HG03378 (cell line): ENCODE measurements around the gene TMEM151B.
"Not testable (repeated sequence)": the region's sequence is repeated elsewhere in the genome, so short reads cannot be mapped to it uniquely, and the experiment has no call there.

Source experiments
- ATAC-seq: cut with Tn5 transposase; IDR thresholded peaks from one replicate; pipeline ENCODE4 v1.9.1; 2021; ENCODE audit warnings: mild to moderate bottlenecking, moderate library complexity; ENCODE audit not compliant: unreplicated experiment

The TMEM151B gene

DNA sequence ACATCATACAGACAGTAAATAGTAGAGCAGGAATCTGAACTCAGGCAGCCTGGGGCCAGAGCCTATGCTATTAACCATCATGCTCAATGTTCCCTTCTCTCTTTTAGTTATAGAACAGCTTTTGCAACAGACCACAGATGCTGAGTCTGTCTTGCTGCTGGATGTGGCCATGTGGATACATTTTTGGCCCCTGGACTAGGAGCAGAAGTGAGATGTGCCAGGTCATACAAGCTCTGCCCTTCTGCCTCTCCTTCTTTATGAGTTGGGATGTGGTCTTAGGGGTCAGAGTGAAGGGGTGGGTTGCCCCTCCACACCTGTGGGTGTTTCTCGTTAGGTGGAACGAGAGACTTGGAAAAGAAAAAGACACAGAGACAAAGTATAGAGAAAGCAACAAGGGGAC lies 57.5 kb downstream of the TMEM151B start:
- ATAC-seq = no peak

GRCh38 chr6:44328203-44328602 lies 58.0 kb downstream of the TMEM151B start:
- not testable (repeated sequence) for ATAC-seq

GRCh38 chr6:44329858-44330257 lies 59.6 kb downstream of the TMEM151B start:
- ATAC-seq = no peak

DNA sequence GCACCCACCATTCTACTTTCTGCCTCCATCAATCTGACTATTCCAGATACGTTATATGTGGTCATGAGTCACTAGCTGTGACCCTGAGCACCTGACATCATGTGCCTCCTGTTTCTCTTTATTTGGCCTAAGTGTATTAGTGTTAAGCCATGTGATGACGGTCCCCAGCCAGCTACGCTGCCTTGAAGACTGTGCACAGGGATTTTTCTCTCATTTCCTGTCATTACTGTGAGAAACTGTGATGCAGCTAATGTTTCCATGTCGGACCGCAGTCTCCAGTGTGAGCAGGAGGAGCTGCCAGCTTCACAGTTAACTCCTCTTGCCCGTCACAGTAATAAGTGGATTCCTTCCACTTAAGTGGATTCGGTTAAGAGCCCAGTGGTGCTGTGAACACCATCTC lies 62.3 kb downstream of the TMEM151B start:
- ATAC-seq = no peak

- no peak for ATAC-seq
Measured at GRCh38 chr6:44333273-44333919, 63.1 kb downstream of the TMEM151B start.

DNA sequence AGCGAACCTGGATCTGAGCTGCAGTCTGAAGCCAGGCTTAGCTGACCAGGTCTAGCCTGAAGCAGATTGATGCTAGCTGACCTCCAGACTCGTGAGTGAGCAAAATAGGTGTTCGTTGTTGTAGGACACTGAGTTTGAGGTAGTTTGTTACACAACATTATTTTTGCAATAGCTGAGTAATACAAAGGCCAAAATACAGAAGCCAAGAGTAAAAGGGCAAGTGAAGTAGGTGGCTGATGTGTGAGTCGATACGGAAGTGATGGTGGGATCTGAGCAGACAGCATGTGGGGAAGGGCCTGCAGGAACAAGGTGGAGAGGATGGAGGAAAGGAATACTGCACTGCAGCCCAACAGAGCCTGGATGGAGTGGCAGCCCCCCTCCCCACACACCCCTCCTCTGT lies 63.7 kb downstream of the TMEM151B start:
- ATAC-seq = no peak

DNA sequence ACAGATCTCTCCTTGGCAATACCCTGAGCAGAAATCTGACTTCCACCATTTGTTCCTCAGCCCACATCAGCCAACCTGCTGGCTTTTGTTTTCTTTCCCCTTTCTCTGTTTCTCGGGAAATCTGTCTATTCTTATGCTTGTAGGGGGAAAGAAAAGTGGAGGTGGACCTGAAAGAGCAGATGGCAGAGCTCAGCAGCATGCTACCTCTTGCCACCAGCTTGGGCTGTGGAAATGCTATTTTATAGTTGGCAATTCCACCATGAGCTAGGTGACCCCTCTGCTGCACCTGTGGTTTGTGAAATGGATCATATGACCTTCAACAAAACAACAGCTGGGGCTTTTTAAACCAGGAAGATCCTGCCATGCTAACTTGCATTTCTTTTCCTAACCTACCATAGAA lies 65.4 kb downstream of the TMEM151B start:
- no peak for ATAC-seq

DNA sequence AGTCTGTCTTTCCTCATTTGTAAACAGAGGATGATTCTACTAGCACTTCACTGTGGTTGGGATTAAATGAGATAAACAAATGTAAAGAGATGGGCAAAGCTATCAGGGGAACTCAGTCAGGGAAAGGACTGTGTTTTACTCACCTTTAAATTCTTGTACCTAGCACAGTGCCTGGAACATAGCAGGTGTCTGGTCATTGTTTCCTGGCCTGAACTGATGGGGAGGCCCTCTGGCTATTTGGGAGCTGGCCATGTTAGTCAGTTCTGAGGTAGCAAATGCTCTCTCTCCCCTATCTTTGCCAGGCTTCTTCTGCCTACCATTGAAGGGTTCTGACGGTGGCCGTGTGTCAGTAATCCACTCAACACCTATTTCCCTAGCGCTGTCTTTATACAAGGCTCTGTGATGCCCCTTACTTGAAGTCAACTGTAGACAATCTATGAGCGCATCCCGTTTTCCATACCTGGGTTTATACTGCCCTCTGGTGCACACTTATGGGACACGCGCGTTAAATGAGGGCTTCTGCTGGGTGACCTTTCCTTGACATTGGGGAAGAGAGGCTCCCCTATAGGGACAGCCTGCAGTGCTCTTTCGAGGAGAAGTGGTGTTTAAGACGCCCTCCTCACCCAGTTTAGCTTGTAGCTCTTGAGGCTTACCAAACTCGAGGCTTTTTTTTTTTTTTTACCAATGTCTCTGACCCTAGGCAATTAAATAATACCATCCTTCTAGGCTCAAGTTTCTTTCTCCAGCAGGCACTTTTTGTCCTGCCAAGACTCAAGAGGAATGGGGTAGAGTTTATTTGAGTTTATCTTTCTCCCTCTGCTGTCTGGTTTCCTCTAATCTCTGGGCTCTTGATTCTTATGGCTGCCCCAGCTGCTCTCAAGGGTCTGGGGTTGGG lies 68.2 kb downstream of the TMEM151B start:
- ATAC-seq = peak; percentile 75

DNA sequence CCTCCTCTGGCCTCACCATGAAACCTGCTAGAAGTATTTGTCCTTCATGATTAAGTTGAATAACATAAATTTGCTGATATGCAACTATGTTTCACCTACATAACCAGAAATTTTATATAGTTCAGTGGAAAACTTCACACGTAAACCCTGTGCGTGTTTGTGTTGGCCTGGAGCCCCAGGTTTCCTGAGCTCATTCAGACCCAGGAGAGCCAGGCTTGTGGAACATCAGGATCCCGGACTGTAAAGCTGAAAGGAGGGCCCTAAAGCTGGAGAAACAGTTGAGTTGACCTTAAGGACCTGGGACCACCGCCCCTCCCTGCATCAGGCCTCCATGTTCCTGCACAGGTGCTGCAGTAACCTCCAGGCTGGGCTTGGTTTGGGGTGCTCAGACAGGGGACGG lies 69.1 kb downstream of the TMEM151B start:
- no peak for ATAC-seq

DNA sequence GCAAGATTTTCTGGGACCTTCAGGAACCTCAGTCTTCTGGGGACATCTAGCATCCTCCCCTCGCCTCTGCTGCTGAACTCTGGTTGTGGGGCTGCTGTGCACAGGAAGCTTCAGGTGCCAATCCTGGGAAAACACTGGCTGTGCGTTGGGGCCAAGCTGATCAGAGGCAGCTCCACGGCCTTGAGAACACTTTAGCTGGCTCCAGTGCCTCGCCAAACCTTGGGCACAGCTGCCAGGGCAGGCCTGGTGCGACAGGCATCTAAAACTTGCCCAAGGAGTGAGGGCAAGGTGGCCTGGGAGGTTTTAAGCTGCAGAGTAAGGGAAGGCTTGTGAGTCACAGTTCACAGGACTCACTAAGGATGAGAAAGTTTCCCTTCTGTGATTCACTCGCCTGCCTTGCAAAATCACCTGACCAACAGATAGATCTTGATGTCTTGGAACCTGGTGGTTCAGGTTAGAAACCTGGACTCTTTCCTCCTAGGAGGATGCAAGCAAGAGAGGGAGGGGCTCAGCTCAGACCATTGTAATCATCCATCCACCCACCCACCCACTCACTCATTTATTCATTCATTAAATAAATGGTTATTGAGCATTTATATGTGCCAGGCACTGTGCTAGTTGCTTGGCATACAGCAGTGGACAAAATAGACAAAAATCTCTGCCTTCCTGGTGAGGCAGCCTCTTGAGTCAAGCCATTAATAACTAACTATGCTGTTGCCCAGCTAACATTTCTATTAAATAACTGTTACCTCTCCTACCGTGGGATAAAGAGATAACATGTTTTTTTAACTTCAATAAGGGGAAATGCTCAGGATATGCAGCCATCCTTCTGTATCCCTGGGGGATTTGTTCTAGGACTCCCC lies 69.7 kb downstream of the TMEM151B start:
- ATAC-seq = no peak

- ATAC-seq = no peak
Measured at GRCh38 chr6:44341095-44341890, 71.0 kb downstream of the TMEM151B start.

GRCh38 chr6:44342052-44342451 lies 71.8 kb downstream of the TMEM151B start:
- no peak for ATAC-seq

DNA sequence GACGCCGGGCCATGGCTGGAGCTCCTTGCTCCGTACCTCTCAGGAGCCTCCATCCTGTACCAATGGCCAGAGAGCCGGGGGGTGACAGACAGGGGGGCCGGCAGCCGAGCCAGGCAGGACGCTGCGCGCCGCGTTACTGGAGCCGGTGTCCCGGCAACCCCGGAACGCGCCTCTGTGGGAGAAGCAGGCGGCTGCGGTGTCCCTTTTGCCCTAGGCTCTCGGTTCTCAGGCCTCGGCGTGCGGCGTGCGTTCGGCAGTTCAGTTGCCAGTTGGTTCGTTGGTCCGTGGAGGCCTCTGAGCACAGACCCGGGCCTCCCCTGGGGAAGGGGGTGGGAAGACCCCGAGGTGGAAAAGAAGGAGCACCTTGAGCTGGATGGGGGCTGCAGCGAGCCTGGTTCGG lies 72.2 kb downstream of the TMEM151B start, which contains the start of gene SPATS1:
SPATS1 (plus strand) TSS at position 162 of the 400 bp plus-strand sequence. CDS start 446 bp downstream, outside the sequence.
- no peak for ATAC-seq

- ATAC-seq = not testable (repeated sequence)
Measured at GRCh38 chr6:44346818-44347217, 76.6 kb downstream of the TMEM151B start.

DNA sequence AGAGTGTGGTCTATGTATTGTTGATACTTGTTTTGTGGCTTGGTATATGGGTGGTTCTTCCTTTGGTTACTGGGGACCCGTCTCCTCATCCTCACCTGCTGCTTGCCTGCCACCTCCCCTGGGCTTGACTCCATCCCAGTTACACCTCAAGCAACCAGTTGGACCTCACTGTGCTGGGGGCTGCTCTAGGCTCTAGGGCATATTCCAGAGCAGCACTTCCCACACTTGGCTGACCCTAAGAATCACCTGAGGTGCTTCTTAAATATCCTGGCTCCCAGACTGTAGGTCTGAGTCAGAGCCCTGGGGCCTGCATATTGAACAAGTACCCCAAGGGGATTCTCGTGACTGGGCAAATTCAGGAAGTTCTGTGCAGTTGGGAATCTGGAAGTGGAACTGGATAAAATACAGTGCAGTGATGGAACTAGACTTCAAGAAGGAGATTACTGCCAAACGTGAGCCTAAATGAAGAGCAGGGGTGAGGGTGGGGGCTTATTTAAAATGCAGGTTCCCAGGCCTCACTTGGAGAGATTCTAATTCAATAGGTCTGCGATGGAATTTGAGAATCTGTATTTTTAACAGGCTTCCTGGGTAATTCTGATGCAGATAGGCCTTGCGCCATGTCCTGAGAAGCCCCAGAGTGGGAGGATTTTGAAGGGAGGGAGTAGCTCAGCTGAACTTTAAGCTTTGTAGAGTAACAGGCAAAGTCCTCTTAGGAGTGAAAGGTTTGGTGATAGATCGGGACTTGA lies 79.8 kb downstream of the TMEM151B start:
- ATAC-seq = no peak

GRCh38 chr6:44350650-44350994 lies 80.4 kb downstream of the TMEM151B start:
- ATAC-seq = not testable (repeated sequence)

GRCh38 chr6:44352259-44352658 lies 82.0 kb downstream of the TMEM151B start:
- no peak for ATAC-seq

DNA sequence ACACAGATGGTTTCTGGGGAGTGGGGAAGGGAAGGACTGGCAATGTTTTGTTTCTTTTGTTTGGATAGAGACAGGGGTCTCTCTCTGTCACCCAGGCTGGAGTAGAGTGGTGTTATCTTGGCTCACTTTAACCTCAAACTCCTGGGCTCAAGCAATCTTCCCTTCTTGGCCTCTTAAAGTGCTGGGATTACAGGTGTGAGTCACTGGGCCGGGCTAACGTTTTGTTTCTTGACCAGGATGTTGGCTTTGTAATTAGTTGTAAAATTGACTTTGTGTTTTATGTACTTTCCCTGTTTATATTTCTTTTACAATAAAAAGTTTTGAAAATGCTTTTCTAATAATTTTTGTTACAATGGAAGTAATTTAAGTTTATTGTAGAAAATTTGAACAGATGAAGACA lies 83.1 kb downstream of the TMEM151B start:
- ATAC-seq = no peak

- no peak for ATAC-seq
Measured at GRCh38 chr6:44355640-44356039, 85.4 kb downstream of the TMEM151B start.

- ATAC-seq = no peak
Measured at GRCh38 chr6:44356487-44356886, 86.2 kb downstream of the TMEM151B start.
